AG09319 (cell line): ENCODE measurements around the gene UHRF2.

Experiments used
- DNase-seq: peaks from one replicate; pipeline ENCODE4 v3.0.0-alpha.2; 2010; ENCODE audit warnings: low read depth; ENCODE audit errors: extremely low read depth
- TF ChIP-seq, protein P1 (sequence below): IDR thresholded peaks from 2 replicates; pipeline ENCODE4 v1.5.1; 2011; ENCODE audit warnings: low read depth, mild to moderate bottlenecking, inconsistent platforms, low read length, moderate library complexity

The UHRF2 gene

DNA sequence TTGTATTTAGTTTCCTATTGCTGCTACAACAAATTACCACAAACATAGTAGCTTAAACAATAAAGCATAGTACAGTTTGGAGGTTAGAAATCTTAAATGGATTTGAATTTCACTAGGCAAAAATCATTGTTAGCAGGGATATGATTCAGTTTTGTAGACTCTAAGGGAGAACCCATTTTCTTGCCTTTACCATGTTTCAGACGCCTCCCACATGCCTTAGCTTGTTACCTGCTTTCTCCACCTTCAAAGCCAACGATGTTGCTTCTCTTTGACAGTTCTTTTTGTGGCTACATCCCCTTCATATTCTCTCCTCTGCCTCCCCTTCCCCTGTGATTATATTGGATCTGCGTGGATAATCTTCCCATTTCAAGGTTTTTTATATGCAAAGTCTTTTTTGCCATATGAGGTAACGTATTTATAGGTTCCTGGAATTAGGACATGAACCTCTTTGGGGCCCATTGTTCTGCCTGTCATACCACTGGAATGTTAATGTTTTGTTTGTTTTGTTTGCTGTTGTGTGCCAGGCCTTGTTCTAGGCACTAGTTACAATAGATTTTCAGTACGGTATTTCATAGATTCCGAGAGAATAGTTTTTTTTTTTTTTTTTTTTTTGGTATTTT lies 54.1 kb downstream of the UHRF2 start:
- DNase-seq = no peak
- TF ChIP-seq, protein P1, sequence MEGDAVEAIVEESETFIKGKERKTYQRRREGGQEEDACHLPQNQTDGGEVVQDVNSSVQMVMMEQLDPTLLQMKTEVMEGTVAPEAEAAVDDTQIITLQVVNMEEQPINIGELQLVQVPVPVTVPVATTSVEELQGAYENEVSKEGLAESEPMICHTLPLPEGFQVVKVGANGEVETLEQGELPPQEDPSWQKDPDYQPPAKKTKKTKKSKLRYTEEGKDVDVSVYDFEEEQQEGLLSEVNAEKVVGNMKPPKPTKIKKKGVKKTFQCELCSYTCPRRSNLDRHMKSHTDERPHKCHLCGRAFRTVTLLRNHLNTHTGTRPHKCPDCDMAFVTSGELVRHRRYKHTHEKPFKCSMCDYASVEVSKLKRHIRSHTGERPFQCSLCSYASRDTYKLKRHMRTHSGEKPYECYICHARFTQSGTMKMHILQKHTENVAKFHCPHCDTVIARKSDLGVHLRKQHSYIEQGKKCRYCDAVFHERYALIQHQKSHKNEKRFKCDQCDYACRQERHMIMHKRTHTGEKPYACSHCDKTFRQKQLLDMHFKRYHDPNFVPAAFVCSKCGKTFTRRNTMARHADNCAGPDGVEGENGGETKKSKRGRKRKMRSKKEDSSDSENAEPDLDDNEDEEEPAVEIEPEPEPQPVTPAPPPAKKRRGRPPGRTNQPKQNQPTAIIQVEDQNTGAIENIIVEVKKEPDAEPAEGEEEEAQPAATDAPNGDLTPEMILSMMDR = no peak

DNA sequence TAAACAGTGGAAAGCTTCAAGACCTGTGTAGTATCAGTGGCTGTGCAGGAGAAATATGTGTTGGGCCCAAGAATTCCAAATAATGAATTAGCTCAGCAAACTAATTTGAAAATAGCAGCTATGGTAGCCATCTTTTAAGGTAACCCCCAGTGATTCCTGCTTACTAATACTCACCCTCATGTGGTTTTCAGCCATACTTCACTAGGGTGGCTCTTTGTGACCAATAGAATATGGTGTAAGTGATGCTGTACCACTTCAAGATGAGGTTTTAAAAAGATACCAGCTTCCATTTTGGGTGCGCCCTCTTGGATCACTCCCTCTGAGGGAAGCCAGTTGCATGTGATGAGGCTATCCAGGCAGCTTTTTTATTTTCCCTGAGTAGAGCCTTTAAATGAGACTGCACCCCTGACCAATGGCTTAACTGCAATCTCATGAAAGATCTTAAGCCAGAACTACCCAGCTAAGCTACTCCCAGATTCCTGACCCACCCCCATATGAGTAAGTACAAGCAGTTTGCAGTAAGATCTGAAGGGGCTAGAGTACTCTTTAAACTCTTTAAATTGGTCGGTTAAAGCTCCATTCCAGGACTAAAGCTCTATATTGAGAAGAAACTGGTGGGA lies 58.3 kb downstream of the UHRF2 start:
- TF ChIP-seq, protein P1 = no peak
- no peak for DNase-seq

DNA sequence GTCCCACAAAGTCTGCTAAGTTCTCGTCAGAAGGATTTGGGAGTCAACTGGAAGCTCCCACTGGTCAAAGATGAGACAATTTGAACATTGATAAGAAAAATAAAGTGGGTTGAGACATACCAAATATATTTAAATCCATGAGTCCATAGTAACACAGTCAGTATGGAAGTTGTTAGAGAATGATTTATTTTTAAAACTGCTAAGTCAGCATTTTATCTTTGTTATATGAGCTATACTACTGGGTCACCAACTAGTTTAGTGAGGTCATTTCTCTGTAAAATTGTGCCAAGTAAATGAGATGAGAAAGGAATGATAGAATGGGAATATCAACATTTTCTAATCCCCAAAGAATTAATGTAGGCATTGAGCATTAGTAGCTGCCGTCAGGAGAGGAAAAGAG lies 60.2 kb downstream of the UHRF2 start:
- no peak for DNase-seq
- TF ChIP-seq, protein P1 = no peak

DNA sequence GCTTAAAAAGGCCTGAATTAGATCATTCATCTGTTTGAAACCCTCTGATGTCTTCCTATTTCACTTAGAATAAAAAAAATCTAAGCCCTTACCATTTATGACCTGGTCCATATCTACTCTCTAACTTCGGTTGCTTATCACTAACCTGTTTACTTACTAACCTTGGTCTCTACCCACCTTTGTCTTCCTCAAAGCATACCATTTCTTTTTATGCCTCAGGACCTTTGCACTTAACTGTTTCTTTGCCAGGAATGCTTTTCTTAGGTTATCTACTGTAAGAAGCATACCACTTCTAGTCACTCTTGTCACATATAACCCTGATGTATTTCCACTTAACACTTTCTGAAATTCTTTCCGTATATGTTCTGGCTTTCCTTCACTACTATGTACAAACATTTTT lies 67.0 kb downstream of the UHRF2 start:
- DNase-seq = no peak
- TF ChIP-seq, protein P1 = no peak

DNA sequence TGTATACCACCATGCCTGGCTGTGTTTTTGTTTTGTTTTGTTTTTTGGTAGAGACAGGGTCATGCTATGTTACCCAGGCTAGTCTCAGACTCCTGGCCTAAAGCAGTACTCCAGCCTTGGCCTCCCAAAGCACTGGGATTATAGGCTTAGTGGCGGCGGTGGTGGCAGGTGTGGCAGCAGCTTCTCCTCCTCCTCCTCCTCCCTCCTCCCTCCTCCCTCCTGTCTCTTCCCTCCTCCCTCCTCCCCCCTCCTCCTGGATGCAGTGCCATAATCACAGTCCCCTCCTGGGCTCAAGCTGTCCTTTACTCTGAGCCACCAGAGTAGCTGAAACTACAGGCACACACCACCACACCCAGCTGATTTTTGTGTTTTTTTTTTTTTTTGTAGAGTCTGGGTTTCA lies 71.2 kb downstream of the UHRF2 start:
- DNase-seq = no peak
- TF ChIP-seq, protein P1 = no peak

DNA sequence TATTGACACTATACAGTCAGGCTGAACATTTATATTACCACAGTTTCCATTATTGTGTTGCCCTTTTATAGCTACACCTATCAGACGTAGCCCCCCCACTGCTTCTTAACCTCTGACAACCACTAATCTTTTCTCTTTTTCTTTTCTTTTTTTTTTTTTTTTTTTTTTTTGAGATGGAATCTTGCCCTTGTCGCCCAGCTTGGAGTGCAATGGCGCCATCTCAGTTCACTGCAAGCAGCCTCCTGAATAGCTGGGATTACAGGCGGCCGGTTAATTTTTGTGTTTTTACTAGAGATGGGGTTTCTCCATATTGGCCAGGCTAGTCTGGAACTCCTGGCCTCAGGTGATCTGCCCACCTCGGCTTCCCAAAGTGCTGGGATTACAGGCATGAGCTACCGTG lies 75.4 kb downstream of the UHRF2 start:
- DNase-seq = no peak
- TF ChIP-seq, protein P1 = no peak

DNA sequence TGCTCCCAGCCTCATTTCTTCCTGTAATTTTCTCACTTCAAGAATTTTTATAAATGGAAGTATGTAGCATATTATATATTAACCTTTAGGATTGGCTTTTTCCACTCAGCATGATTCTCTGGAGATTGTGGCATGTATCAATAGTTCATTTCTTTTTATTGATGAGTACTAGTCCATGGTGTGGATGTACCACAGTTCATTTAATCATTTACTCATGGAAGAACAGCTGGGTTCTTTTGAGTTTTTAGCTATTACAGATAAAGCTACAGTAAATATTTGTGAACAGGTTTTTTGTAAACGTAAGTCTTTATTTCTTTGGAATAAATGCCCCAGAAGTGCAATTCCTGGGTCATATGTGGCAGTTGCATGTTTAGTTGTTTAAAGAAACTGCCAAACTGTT lies 76.1 kb downstream of the UHRF2 start:
- DNase-seq = no peak
- TF ChIP-seq, protein P1 = no peak
